B cell (primary cell): ENCODE results near the gene GPR146.

Source experiments
- CTCF ChIP-seq: fragments of 200-600 bp; IDR thresholded peaks from one replicate; pipeline ENCODE4 v1.8.0; 2022; ENCODE audit warnings: antibody characterized with exemption, mild to moderate bottlenecking
- EZH2 ChIP-seq: IDR thresholded peaks from 2 replicates; pipeline ENCODE4 v1.6.1; 2012; ENCODE audit warnings: borderline replicate concordance, low read depth, mild to moderate bottlenecking, moderate library complexity, low read length; ENCODE audit not compliant: insufficient read depth, poor library complexity, severe bottlenecking

- TF ChIP-seq CTCF (no peak), EZH2 (no peak)
These were observed 26.0 kb upstream of the GPR146 start for GRCh38 chr7:1018334-1018695.
